ENCODE results near the gene STAG1. TPM values are rescaled to one million over a fixed set of nuclear protein-coding genes. Genes with fewer than 3 reads are reported as not detected.
A peak's percentile ranks its signal among the peaks of the same experiment; 100 is the strongest.

STAG1 gene
- total RNA-seq, 1 experiment from 2014 or later, result 50.6 TPM

- no peak for DNase-seq (ENCODE audit: low spot score)
Measured at GRCh38 chr3:136330900-136331299, 421.3 kb downstream of the STAG1 start.

GRCh38 chr3:136329593-136329992 lies 422.6 kb downstream of the STAG1 start:
- DNase-seq (ENCODE audit: low spot score), result no peak

GRCh38 chr3:136327671-136328070 lies 424.5 kb downstream of the STAG1 start:
- DNase-seq (ENCODE audit: low spot score), result no peak

GRCh38 chr3:136326316-136326715 lies 425.9 kb downstream of the STAG1 start:
- DNase-seq (ENCODE audit: low spot score), result no peak

GRCh38 chr3:136311968-136312367 lies 440.2 kb downstream of the STAG1 start:
- no peak for DNase-seq (ENCODE audit: low spot score)

- no peak for DNase-seq (ENCODE audit: low spot score)
Measured at GRCh38 chr3:136311261-136311660, 440.9 kb downstream of the STAG1 start.

GRCh38 chr3:136305879-136306278 lies 446.3 kb downstream of the STAG1 start:
- DNase-seq (ENCODE audit: low spot score), result peak; percentile 37

- DNase-seq (ENCODE audit: low spot score), result no peak
Measured at GRCh38 chr3:136300444-136300843, 451.7 kb downstream of the STAG1 start.

GRCh38 chr3:136297826-136298225 lies 454.4 kb downstream of the STAG1 start:
- DNase-seq (ENCODE audit: low spot score), result no peak

- DNase-seq (ENCODE audit: low spot score), result no peak
Measured at GRCh38 chr3:136296960-136297359, 455.2 kb downstream of the STAG1 start.

- no peak for DNase-seq (ENCODE audit: low spot score)
Measured at GRCh38 chr3:136294176-136294575, 458.0 kb downstream of the STAG1 start.

GRCh38 chr3:136293279-136293678 lies 458.9 kb downstream of the STAG1 start:
- DNase-seq (ENCODE audit: low spot score), result no peak

GRCh38 chr3:136292500-136292899 lies 459.7 kb downstream of the STAG1 start:
- no peak for DNase-seq (ENCODE audit: low spot score)

GRCh38 chr3:136291302-136291701 lies 460.9 kb downstream of the STAG1 start:
- DNase-seq (ENCODE audit: low spot score), result no peak

Other genes with a start within 250 kb of the STAG1 start
- gene SLC35G2, start 66.7 kb upstream of the STAG1 start, total RNA-seq (2014; rRNA removed; shearing (Covaris generic)), result 18.5 and 20.6 TPM in 2 replicates
- 40.2 and 58.4 TPM in 2 replicates for gene NCK1, start 109.8 kb upstream of the STAG1 start, total RNA-seq (2014; rRNA removed; shearing (Covaris generic))
- gene IL20RB, start 205.6 kb upstream of the STAG1 start, total RNA-seq (2014; rRNA removed; shearing (Covaris generic)), result 0.72 and 1.1 TPM in 2 replicates

Data from A172 (cell line).